CD14-positive monocyte (primary cell): ENCODE results near the gene INPP5B. TPM values are rescaled to one million over a fixed set of nuclear protein-coding genes. Genes with fewer than 3 reads are reported as not detected.

ENCODE experiments used
- DNase-seq, 3 donors: peaks; one replicate each; pipeline ENCODE4 v3.0.0-alpha.2; 2011 to 2022
- H2AFZ ChIP-seq: 2 replicates; pipeline ENCODE4 v1.6.0; 2012; ENCODE audit warnings: mild to moderate bottlenecking, low read depth, low read length, inconsistent platforms; ENCODE audit not compliant: insufficient read depth, poor library complexity, severe bottlenecking
- H3K27ac ChIP-seq, 2 donors: 1 replicate in 1 of 2; 2 replicates in 1 of 2; pipeline ENCODE4 v1.5.1; 2012 to 2013; ENCODE audit warnings: low read length in 2 of 2, control low read depth in 1 of 2, inconsistent platforms in 1 of 2, low read depth in 1 of 2, mild to moderate bottlenecking in 1 of 2
- H3K27me3 ChIP-seq, 2 donors: one replicate each; pipeline versions ENCODE4 v1.6.0 to v1.6.1; 2011 to 2013; ENCODE audit warnings: low read length in 2 of 2; ENCODE audit not compliant: control insufficient read depth in 2 of 2, insufficient read depth in 2 of 2
- H3K36me3 ChIP-seq, 2 donors: replicated peaks in 1 of 2; 1 replicate in 1 of 2; 2 replicates in 1 of 2; pipeline versions ENCODE4 v1.5.1 to v1.6.1; 2012 to 2013; ENCODE audit warnings: low read length in 2 of 2, control low read depth in 1 of 2, inconsistent platforms in 1 of 2, mild to moderate bottlenecking in 1 of 2; ENCODE audit not compliant: insufficient read depth in 2 of 2, control insufficient read depth in 1 of 2
- H3K4me1 ChIP-seq, 2 donors: 1 replicate in 1 of 2; 2 replicates in 1 of 2; pipeline versions ENCODE4 v1.5.1 to v1.6.1; 2012 to 2013; ENCODE audit warnings: low read length in 2 of 2, control low read depth in 1 of 2, inconsistent platforms in 1 of 2, mild to moderate bottlenecking in 1 of 2, moderate library complexity in 1 of 2; ENCODE audit not compliant: insufficient read depth in 2 of 2, control insufficient read depth in 1 of 2
- H3K4me2 ChIP-seq: replicated peaks from 2 replicates; pipeline ENCODE3; 2012; ENCODE audit warnings: low read length, moderate library complexity, mild to moderate bottlenecking; ENCODE audit not compliant: poor library complexity, severe bottlenecking; ENCODE audit errors: extremely low read depth
- H3K4me3 ChIP-seq, 3 experiments: fragments of 200-600 bp in 1 of 3; sonication (generic) in 1 of 3; replicated peaks in 1 of 3; 1 replicate in 2 of 3; 2 replicates in 1 of 3; pipeline ENCODE4 v1.5.1; 2011 to 2013; ENCODE audit warnings: low read length in 3 of 3, mild to moderate bottlenecking in 3 of 3, control low read depth in 2 of 3, low read depth in 2 of 3, inconsistent platforms in 1 of 3, moderate library complexity in 1 of 3
- H3K79me2 ChIP-seq: 2 replicates; pipeline ENCODE4 v1.6.0; 2012; ENCODE audit warnings: mild to moderate bottlenecking, control low read depth, inconsistent platforms, low read length, moderate library complexity; ENCODE audit not compliant: insufficient read depth
- H3K9ac ChIP-seq: 2 replicates; pipeline ENCODE4 v1.6.0; 2017; ENCODE audit warnings: low read length, mild to moderate bottlenecking; ENCODE audit not compliant: insufficient read depth, poor library complexity, severe bottlenecking
- H3K9me3 ChIP-seq, 2 donors: replicated peaks in 1 of 2; 1 replicate in 1 of 2; 2 replicates in 1 of 2; pipeline versions ENCODE4 v1.5.1 to v1.6.1; 2012 to 2013; ENCODE audit warnings: low read length in 2 of 2, control low read depth in 1 of 2; ENCODE audit not compliant: control insufficient read depth in 1 of 2, insufficient read depth in 1 of 2
- H4K20me1 ChIP-seq: 2 replicates; pipeline ENCODE4 v1.6.0; 2012; ENCODE audit warnings: mild to moderate bottlenecking, low read length, control low read depth, moderate library complexity; ENCODE audit not compliant: insufficient read depth
- H3K27ac Mint-ChIP-seq, 7 donors: one replicate each; pipeline ENCODE4 v1.8.0; 2020; ENCODE audit warnings: mild to moderate bottlenecking in 7 of 7, mixed read lengths in 7 of 7, moderate library complexity in 6 of 7, inconsistent platforms in 2 of 7
- H3K27me3 Mint-ChIP-seq, 3 donors: one replicate each; pipeline ENCODE4 v1.8.0; 2021 to 2022; ENCODE audit warnings: low read depth in 3 of 3, mild to moderate bottlenecking in 3 of 3, mixed read lengths in 3 of 3, moderate library complexity in 3 of 3, inconsistent platforms in 1 of 3
- H3K36me3 Mint-ChIP-seq, 2 donors: one replicate each; pipeline ENCODE4 v1.8.0; 2020; ENCODE audit warnings: mixed read lengths in 2 of 2, inconsistent platforms in 1 of 2, mild to moderate bottlenecking in 1 of 2
- H3K4me1 Mint-ChIP-seq: one replicate; pipeline ENCODE4 v1.8.0; 2020; ENCODE audit warnings: mild to moderate bottlenecking, mixed read lengths
- H3K4me3 Mint-ChIP-seq, 2 donors: one replicate each; pipeline ENCODE4 v1.8.0; 2020; ENCODE audit warnings: mild to moderate bottlenecking in 2 of 2, mixed read lengths in 2 of 2, moderate library complexity in 1 of 2
- H3K9me3 Mint-ChIP-seq, 7 donors: one replicate each; pipeline ENCODE4 v1.8.0; 2020 to 2022; ENCODE audit warnings: mixed read lengths in 7 of 7, mild to moderate bottlenecking in 6 of 7, moderate library complexity in 6 of 7, inconsistent platforms in 2 of 7
- WGBS: methylation state at CpG from one replicate; pipeline ENCODE4 v1.1.5; 2013; ENCODE audit warnings: missing lambda C conversion rate; ENCODE audit not compliant: insufficient coverage; 5-methylcytosine and 5-hydroxymethylcytosine counted together
- intact Hi-C, 2 donors: fragments of 100-400 bp; cut with micrococcal nuclease; formaldehyde crosslinking; loops; one replicate each; pipeline versions ENCODE4 v1.15.0 to v1.15.1; 2023
- polyA plus RNA-seq, 3 donors: library from polyadenylated mRNA; depleted of rRNA in 1 of 3; unstranded in 2 of 3; stranded (reverse) in 1 of 3; fragments of 300-500 nt in 2 of 3; fragments of >200 nt in 1 of 3; fragmentation: Illumina TruSeq in 2 of 3; gene quantifications; 1 replicate in 2 of 3; 2 replicates in 1 of 3; pipeline ENCODE4 v1.2.3, GENCODE V29; 2012 to 2021
- TF ChIP-seq, protein P1 (sequence below): fragments of 200-600 bp; IDR thresholded peaks from one replicate; pipeline ENCODE4 v1.8.0; 2022; ENCODE audit warnings: antibody characterized with exemption, mild to moderate bottlenecking

INPP5B gene
- polyA plus RNA-seq, 3 donors: 3.0 to 13.1 (median 5.8) TPM

DNA sequence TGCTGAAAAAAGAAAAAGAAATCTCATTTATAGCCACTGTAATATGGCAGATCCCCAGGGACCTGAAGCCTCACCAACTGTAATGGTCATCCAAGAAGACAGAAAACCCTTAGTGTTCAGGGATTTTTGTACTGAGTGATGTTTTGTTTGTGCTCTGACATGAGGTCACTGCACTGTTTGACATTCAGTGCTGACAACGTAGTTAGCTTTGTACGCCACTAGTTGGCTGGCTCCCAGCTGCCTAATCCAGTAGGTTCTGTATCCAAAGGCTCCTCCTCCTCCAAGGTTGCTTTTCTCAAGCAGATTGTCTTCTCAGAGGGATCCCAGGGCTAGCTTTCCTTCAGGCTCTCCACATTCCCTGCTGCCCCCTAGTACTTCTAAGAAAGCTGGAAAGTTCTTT, 129.4 kb downstream of the INPP5B start:
- H3K36me3 Mint-ChIP-seq: peaks cover 77 to 95% of the 10 kb centered on the region in 2 donors
- TF ChIP-seq, protein P1, sequence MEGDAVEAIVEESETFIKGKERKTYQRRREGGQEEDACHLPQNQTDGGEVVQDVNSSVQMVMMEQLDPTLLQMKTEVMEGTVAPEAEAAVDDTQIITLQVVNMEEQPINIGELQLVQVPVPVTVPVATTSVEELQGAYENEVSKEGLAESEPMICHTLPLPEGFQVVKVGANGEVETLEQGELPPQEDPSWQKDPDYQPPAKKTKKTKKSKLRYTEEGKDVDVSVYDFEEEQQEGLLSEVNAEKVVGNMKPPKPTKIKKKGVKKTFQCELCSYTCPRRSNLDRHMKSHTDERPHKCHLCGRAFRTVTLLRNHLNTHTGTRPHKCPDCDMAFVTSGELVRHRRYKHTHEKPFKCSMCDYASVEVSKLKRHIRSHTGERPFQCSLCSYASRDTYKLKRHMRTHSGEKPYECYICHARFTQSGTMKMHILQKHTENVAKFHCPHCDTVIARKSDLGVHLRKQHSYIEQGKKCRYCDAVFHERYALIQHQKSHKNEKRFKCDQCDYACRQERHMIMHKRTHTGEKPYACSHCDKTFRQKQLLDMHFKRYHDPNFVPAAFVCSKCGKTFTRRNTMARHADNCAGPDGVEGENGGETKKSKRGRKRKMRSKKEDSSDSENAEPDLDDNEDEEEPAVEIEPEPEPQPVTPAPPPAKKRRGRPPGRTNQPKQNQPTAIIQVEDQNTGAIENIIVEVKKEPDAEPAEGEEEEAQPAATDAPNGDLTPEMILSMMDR: no peak
- H3K27me3 Mint-ChIP-seq: peaks cover 0 to 1% (median 0%) of the 10 kb centered on the region in 3 donors
- H3K27ac Mint-ChIP-seq: peak overlapping the region in 3 of 7 donors; percentile 28 to 57 (median 30)
- peaks cover 6 to 29% of the 10 kb centered on the region in 2 donors for H3K4me1 ChIP-seq
- DNase-seq: no peak
- no peaks in the 10 kb centered on the region for H3K9me3 ChIP-seq
- peak overlapping the region in 1 of 2 donors; percentile 51 for H3K27ac ChIP-seq
- H3K4me1 Mint-ChIP-seq: peaks cover 28% of the 10 kb centered on the region
- intact Hi-C loops: loop anchor here in 1 of 2 donors (10.0 kb wide), 1 partner anchor 187 kb away; the partner anchor contains the start of gene FHL3
- peaks cover 56% of the 10 kb centered on the region for H4K20me1 ChIP-seq
- H2AFZ ChIP-seq: no peak overlapping the region
- no peak overlapping the region for H3K4me2 ChIP-seq
- H3K4me3 Mint-ChIP-seq: no peak overlapping the region
- peaks cover 70% of the 10 kb centered on the region for H3K79me2 ChIP-seq
- no peak overlapping the region for H3K4me3 ChIP-seq
- H3K27me3 ChIP-seq: no peaks in the 10 kb centered on the region
- H3K9me3 Mint-ChIP-seq: no peaks in the 10 kb centered on the region
- no peak overlapping the region for H3K9ac ChIP-seq
- 88% methylated on average over 2 of the region's 2 CpGs for WGBS
- H3K36me3 ChIP-seq: peaks cover 75 to 93% of the 10 kb centered on the region in 2 donors

DNA sequence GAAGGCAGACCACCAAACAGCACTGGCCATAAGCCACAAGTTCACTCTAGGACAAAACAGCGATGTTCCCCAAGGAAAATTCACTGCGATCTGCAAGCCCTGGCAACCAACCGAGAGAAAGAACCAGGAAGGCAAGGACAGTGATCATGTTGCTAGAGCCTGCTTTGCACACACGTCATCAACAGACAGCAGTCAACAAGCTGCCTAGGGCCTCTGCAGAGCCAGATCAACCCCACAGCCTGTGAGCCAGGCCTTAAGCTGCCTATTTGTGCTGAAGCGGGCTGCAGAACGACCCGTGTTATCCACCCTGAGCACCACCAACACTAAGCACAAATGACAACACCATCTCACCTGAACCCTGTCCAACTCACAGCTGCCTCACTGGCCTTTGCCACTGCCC, 132.6 kb downstream of the INPP5B start:
- Histone ChIP-seq H3K4me1 (peaks cover 2 to 41% of the 10 kb centered on the region in 2 donors), H3K27ac (peak overlapping the region in 1 of 2 donors; percentile 59), H3K27me3 (no peaks in the 10 kb centered on the region), H2AFZ (no peak overlapping the region), H4K20me1 (peaks cover 78% of the 10 kb centered on the region), H3K4me2 (no peak overlapping the region), H3K79me2 (peaks cover 78% of the 10 kb centered on the region), H3K36me3 (peaks cover 47 to 74% of the 10 kb centered on the region in 2 donors), H3K4me3 (no peak overlapping the region), H3K9ac (no peak overlapping the region), H3K9me3 (no peaks in the 10 kb centered on the region)
- TF ChIP-seq, protein P1: no peak
- DNase-seq: no peak
- 94% methylated on average over 7 of the region's 7 CpGs for WGBS
- Mint-ChIP-seq H3K36me3 (peaks cover 68 to 84% of the 10 kb centered on the region in 2 donors), H3K9me3 (no peaks in the 10 kb centered on the region), H3K27me3 (no peaks in the 10 kb centered on the region), H3K27ac (peak overlapping the region in 2 of 7 donors; percentile 35 to 50), H3K4me3 (no peak overlapping the region), H3K4me1 (peaks cover 38% of the 10 kb centered on the region)
- intact Hi-C loops: loop anchor here in 1 of 2 donors (10.0 kb wide), 1 partner anchor 191 kb away; the partner anchor contains the start of gene FHL3
